ENCODE measurements around the gene SMYD5. TPM values are rescaled to one million over a fixed set of nuclear protein-coding genes. Genes with fewer than 3 reads are reported as not detected.

Gene SMYD5
- total and polyA plus RNA-seq, 2 donors from 2014 or later, result 20.8 to 23.5 TPM

DNA sequence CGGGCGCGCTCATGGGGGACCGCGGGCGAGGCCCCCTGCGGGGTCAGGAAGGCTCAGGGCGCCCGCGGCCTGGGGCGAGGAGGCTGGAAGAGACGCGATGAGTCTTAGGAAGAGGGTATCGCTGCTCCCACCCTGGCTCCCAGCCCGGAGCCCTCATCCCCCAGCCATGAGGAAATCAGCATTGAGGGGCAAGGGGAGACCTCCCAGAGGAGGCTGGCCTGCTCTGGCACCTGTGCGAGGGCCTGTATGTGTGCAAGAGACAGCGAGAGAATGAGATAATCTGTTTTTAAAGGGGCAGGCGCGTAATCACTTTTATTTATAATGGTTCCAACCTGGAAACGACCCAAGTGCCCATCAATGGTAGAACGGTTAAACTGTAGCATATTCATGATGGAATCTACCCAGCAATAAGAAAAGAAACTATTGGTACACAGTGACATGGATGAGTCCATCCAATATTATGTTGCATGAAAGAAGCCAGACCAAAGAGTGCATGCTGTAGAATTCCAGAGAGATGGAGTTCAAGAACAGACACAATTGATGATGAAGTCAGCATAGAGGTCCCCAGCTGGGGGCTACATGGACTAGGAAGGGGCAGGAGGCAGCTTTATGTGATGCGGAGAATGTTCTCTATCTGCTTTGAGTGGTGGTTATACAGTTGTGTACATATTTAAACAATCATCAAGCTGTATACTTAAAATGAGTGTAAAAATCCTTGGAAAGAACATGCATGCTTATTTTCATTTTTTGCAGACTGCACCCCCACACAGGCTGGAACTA lies 55.8 kb downstream of the SMYD5 start:
- FAIRE-seq (no peak), DNase-seq (no peak)
- no peak overlapping the region for H3K4me3 ChIP-seq (ENCODE audit: low read length in 3 of 3)
- TF ChIP-seq, protein P1, sequence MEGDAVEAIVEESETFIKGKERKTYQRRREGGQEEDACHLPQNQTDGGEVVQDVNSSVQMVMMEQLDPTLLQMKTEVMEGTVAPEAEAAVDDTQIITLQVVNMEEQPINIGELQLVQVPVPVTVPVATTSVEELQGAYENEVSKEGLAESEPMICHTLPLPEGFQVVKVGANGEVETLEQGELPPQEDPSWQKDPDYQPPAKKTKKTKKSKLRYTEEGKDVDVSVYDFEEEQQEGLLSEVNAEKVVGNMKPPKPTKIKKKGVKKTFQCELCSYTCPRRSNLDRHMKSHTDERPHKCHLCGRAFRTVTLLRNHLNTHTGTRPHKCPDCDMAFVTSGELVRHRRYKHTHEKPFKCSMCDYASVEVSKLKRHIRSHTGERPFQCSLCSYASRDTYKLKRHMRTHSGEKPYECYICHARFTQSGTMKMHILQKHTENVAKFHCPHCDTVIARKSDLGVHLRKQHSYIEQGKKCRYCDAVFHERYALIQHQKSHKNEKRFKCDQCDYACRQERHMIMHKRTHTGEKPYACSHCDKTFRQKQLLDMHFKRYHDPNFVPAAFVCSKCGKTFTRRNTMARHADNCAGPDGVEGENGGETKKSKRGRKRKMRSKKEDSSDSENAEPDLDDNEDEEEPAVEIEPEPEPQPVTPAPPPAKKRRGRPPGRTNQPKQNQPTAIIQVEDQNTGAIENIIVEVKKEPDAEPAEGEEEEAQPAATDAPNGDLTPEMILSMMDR (IDR thresholded peaks at IDR 0.05; ENCODE audit: borderline replicate concordance, extremely low read depth, insufficient read depth), result no peak
- H3K9ac ChIP-seq (ENCODE audit: low read length in 3 of 3), result no peak overlapping the region
- peaks cover 20% of the 10 kb centered on the region for H3K27me3 ChIP-seq (ENCODE audit: control insufficient read depth, insufficient read depth, low read length)
- H3K27ac ChIP-seq (ENCODE audit: low read depth in 2 of 2, low read length in 2 of 2), result no peak overlapping the region
- intact Hi-C loops (cut with DNase I), result no loop called here
- peaks cover 0 to 6% (median 0%) of the 10 kb centered on the region in 3 donors for H3K4me1 ChIP-seq (ENCODE audit: control insufficient read depth in 2 of 3, insufficient read depth in 2 of 3, low read depth in 1 of 3, low read length in 3 of 3)
- H3K9me3 ChIP-seq (ENCODE audit: control insufficient read depth in 2 of 3, insufficient read depth in 1 of 3, low read length in 3 of 3), result no peaks in the 10 kb centered on the region
- no peaks in the 10 kb centered on the region for H3K36me3 ChIP-seq (ENCODE audit: control insufficient read depth in 2 of 3, insufficient read depth in 3 of 3, low read length in 3 of 3)

DNA sequence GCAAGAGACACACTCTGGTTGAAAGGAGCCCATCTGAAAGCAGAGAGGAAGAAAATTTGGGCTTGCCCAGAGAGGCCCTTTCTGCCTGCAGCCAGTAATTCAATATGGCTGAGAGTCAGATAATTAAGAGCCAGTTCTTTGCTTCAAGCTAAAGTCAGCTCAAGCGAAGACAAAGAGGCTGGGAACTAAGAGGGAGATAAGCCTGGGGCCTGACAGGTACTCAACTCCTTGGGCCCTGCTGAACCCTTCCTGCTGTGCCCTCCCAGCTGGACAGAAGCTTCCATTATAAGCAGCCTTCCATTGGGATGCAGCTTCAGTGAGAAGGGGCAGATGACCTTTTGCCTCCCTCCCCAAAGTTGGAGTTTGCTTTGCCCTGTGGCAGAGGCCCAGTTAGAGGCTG lies 58.2 kb downstream of the SMYD5 start:
- TF ChIP-seq, protein P1 (IDR thresholded peaks at IDR 0.05; ENCODE audit: borderline replicate concordance, extremely low read depth, insufficient read depth), result no peak
- H3K27ac ChIP-seq (ENCODE audit: low read depth in 2 of 2, low read length in 2 of 2), result no peak overlapping the region

More for the DNA sequence above, 58.2 kb downstream of the SMYD5 start:
- DNase-seq (no peak), FAIRE-seq (no peak)
- peaks cover 0 to 6% (median 0%) of the 10 kb centered on the region in 3 donors for H3K4me1 ChIP-seq (ENCODE audit: control insufficient read depth in 2 of 3, insufficient read depth in 2 of 3, low read depth in 1 of 3, low read length in 3 of 3)
- intact Hi-C loops (cut with DNase I), result no loop called here
- no peak overlapping the region for H3K4me3 ChIP-seq (ENCODE audit: low read length in 3 of 3)
- no peaks in the 10 kb centered on the region for H3K36me3 ChIP-seq (ENCODE audit: control insufficient read depth in 2 of 3, insufficient read depth in 3 of 3, low read length in 3 of 3)
- no peaks in the 10 kb centered on the region for H3K9me3 ChIP-seq (ENCODE audit: control insufficient read depth in 2 of 3, insufficient read depth in 1 of 3, low read length in 3 of 3)
- no peak overlapping the region for H3K9ac ChIP-seq (ENCODE audit: low read length in 3 of 3)
- peaks cover 18% of the 10 kb centered on the region for H3K27me3 ChIP-seq (ENCODE audit: control insufficient read depth, insufficient read depth, low read length)

Other genes starting within 250 kb of the SMYD5 start
- 21.4 TPM for gene SFXN5, start 142.5 kb upstream of the SMYD5 start, total RNA-seq
- gene SFXN5, start 142.5 kb upstream of the SMYD5 start, polyA plus RNA-seq (ENCODE audit: insufficient read depth, low read depth, low replicate concordance), result 35.9 TPM
- gene RAB11FIP5, start 101.3 kb upstream of the SMYD5 start, total RNA-seq, result 57.1 TPM
- 49.6 TPM for gene RAB11FIP5, start 101.3 kb upstream of the SMYD5 start, polyA plus RNA-seq (ENCODE audit: insufficient read depth, low read depth, low replicate concordance)
- not detected for gene NOTO, start 11.7 kb upstream of the SMYD5 start, total RNA-seq
- not detected for gene NOTO, start 11.7 kb upstream of the SMYD5 start, polyA plus RNA-seq (ENCODE audit: insufficient read depth, low read depth, low replicate concordance)
- 16.1 TPM for gene PRADC1, start 19.0 kb downstream of the SMYD5 start, total RNA-seq
- gene PRADC1, start 19.0 kb downstream of the SMYD5 start, polyA plus RNA-seq (ENCODE audit: insufficient read depth, low read depth, low replicate concordance), result 57.7 TPM
- 164 TPM for gene CCT7, start 20.1 kb downstream of the SMYD5 start, total RNA-seq
- 173 TPM for gene CCT7, start 20.1 kb downstream of the SMYD5 start, polyA plus RNA-seq (ENCODE audit: insufficient read depth, low read depth, low replicate concordance)
- gene FBXO41, start 70.2 kb downstream of the SMYD5 start, total RNA-seq, result 5.2 TPM
- gene FBXO41, start 70.2 kb downstream of the SMYD5 start, polyA plus RNA-seq (ENCODE audit: insufficient read depth, low read depth, low replicate concordance), result 0.49 TPM
- not detected for gene EGR4, start 79.3 kb downstream of the SMYD5 start, total RNA-seq
- not detected for gene EGR4, start 79.3 kb downstream of the SMYD5 start, polyA plus RNA-seq (ENCODE audit: insufficient read depth, low read depth, low replicate concordance)
- 26.2 TPM for gene ALMS1, start 171.6 kb downstream of the SMYD5 start, total RNA-seq
- 9.2 TPM for gene ALMS1, start 171.6 kb downstream of the SMYD5 start, polyA plus RNA-seq (ENCODE audit: insufficient read depth, low read depth, low replicate concordance)